H1 (cell line): ENCODE measurements around the gene ZIC1.

ENCODE experiments used
- ATF2 ChIP-seq: IDR thresholded peaks from 2 replicates; pipeline ENCODE4 v1.6.1; 2012; ENCODE audit warnings: low read length, inconsistent platforms
- CTCF ChIP-seq, 3 experiments: IDR thresholded peaks; 1 replicate in 2 of 3; 2 replicates in 1 of 3; pipeline versions ENCODE4 v1.5.1 to v1.6.1; 2011; ENCODE audit warnings: low read length in 3 of 3, mild to moderate bottlenecking in 3 of 3, inconsistent platforms in 2 of 3, low read depth in 1 of 3, moderate library complexity in 1 of 3; ENCODE audit not compliant: insufficient read depth in 1 of 3; ENCODE audit errors: control extremely low read depth in 1 of 3
- EP300 ChIP-seq, 2 experiments: IDR thresholded peaks; 1 replicate in 1 of 2; 2 replicates in 1 of 2; pipeline ENCODE4 v1.6.1; 2011 to 2012; ENCODE audit warnings: low read depth in 2 of 2, low read length in 2 of 2, mild to moderate bottlenecking in 2 of 2, borderline replicate concordance in 1 of 2, inconsistent platforms in 1 of 2, moderate library complexity in 1 of 2
- EZH2 ChIP-seq: fragments of 200-600 bp; sonication (generic); IDR thresholded peaks from 2 replicates; pipeline ENCODE4 v1.7.1; 2012; ENCODE audit warnings: low read depth, mild to moderate bottlenecking, moderate library complexity, low read length, inconsistent platforms; ENCODE audit not compliant: severe bottlenecking
- HDAC2 ChIP-seq, 2 experiments: fragments of 300-600 bp in 1 of 2; sonication (generic) in 1 of 2; IDR thresholded peaks; 2 replicates each; pipeline ENCODE4 v1.6.1; 2011 to 2012; ENCODE audit warnings: low read depth in 2 of 2, low read length in 2 of 2, mild to moderate bottlenecking in 2 of 2, moderate library complexity in 2 of 2, borderline replicate concordance in 1 of 2, inconsistent platforms in 1 of 2
- MAX ChIP-seq: IDR thresholded peaks from 2 replicates; pipeline ENCODE4 v1.6.1; 2012; ENCODE audit warnings: inconsistent platforms
- POLR2A ChIP-seq, 2 experiments: IDR thresholded peaks; 1 replicate in 1 of 2; 2 replicates in 1 of 2; pipeline ENCODE4 v1.6.1; 2011; ENCODE audit warnings: low read depth in 2 of 2, low read length in 2 of 2, mild to moderate bottlenecking in 2 of 2; ENCODE audit errors: control extremely low read depth in 1 of 2
- SIN3A ChIP-seq, 2 experiments: IDR thresholded peaks in 1 of 2; conservative IDR thresholded peaks in 1 of 2; 2 replicates each; pipeline ENCODE4 v1.6.1; 2011 to 2012; ENCODE audit warnings: low read length in 2 of 2, improper control_type of control experiment in 1 of 2, low read depth in 1 of 2, mild to moderate bottlenecking in 1 of 2
- SIRT6 ChIP-seq: IDR thresholded peaks from one replicate; pipeline ENCODE4 v1.7.1; 2012; ENCODE audit warnings: low read length, inconsistent platforms
- TEAD4 ChIP-seq: IDR thresholded peaks from 2 replicates; pipeline ENCODE4 v1.6.1; 2012; ENCODE audit warnings: low read depth, low read length, inconsistent platforms, mixed read lengths
- USF2 ChIP-seq: IDR thresholded peaks from 2 replicates; pipeline ENCODE4 v1.6.1; 2011; ENCODE audit warnings: low read length, improper control_type of control experiment
- ZNF274 ChIP-seq: IDR thresholded peaks from 2 replicates; pipeline ENCODE4 v1.7.0; 2012; ENCODE audit warnings: low read length, borderline replicate concordance; ENCODE audit errors: extremely low read depth

- no peak for TF ChIP-seq CTCF (IDR thresholded peaks at IDR 0.05; ENCODE audit: control extremely low read depth in 1 of 3, insufficient read depth in 1 of 3, low read depth in 1 of 3, low read length in 3 of 3)
- no peak for TF ChIP-seq SIRT6
- no peak for TF ChIP-seq TEAD4
- TF ChIP-seq MAX, result no peak; the same call in 1 of the 2 replicates
- no peak for TF ChIP-seq SIN3A (conservative IDR thresholded peaks at IDR 0.05 in 1 of 2, IDR thresholded peaks at IDR 0.05 in 1 of 2; ENCODE audit: low read depth in 1 of 2, low read length in 2 of 2)
- no peak for TF ChIP-seq USF2
- TF ChIP-seq HDAC2 (IDR thresholded peaks at IDR 0.05; ENCODE audit: borderline replicate concordance in 1 of 2, low read depth in 2 of 2, low read length in 2 of 2), result no peak
- no peak for TF ChIP-seq ATF2
- TF ChIP-seq ZNF274, result no peak
- no peak for TF ChIP-seq EP300 (IDR thresholded peaks at IDR 0.05; ENCODE audit: borderline replicate concordance in 1 of 2, low read depth in 2 of 2, low read length in 2 of 2)
- no peak for TF ChIP-seq POLR2A (IDR thresholded peaks at IDR 0.05; ENCODE audit: control extremely low read depth in 1 of 2, low read depth in 2 of 2, low read length in 2 of 2)
- TF ChIP-seq EZH2, result peak; percentile 32
These were observed 4.3 kb upstream of the ZIC1 start for GRCh38 chr3:147404800-147405230.
